GM18505 (cell line): ENCODE data around the gene SPRY1.

ENCODE experiments used
- ATAC-seq: cut with Tn5 transposase; IDR thresholded peaks from one replicate; pipeline ENCODE4 v1.9.1; 2021; ENCODE audit not compliant: unreplicated experiment
- POLR2A ChIP-seq: IDR thresholded peaks from 4 replicates; pipeline ENCODE4 v1.6.1; 2011; ENCODE audit warnings: borderline replicate concordance; ENCODE audit not compliant: insufficient read depth, insufficient read length; ENCODE audit errors: extremely low read depth

Gene SPRY1

DNA sequence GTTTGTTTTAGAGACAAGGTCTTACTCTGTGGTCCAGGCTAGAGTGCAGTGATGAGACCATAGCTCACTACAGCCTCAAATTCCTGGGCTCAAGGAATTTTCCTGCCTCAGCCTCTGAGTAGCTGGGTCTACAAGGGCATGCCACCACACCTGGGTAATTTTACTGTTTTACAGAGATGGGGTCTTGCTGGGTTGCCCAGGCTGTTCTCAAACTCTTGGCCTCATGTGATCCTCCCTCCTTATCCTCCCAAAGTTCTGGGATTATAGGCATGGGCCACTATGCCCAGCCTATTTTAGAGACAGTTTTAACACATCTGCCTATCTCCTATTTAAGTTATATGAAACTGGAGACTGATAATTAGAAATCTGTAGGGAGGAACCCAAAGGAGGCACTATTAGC lies 53.8 kb downstream of the SPRY1 start:
- no peak for TF ChIP-seq POLR2A
- no peak for ATAC-seq

- ATAC-seq = no peak
- no peak for TF ChIP-seq POLR2A
These were observed 56.0 kb downstream of the SPRY1 start for GRCh38 chr4:123452616-123453015.

GRCh38 chr4:123453061-123453680 lies 56.6 kb downstream of the SPRY1 start:
- TF ChIP-seq POLR2A = no peak
- ATAC-seq = no peak
